Testis (tissue), 3 donors: ENCODE data around the gene GYG2. TPM values are rescaled to one million over a fixed set of nuclear protein-coding genes. Genes with fewer than 3 reads are reported as not detected.

Experiments used
- DNase-seq: peaks from one replicate; pipeline ENCODE4 v3.0.0-alpha.2; 2019
- H3K27ac ChIP-seq, 2 donors: fragments of 200-600 bp; sonication (generic); one replicate each; pipeline ENCODE4 v1.5.1; 2019
- H3K27me3 ChIP-seq: fragments of 200-600 bp; sonication (generic); one replicate; pipeline ENCODE4 v1.5.1; 2019
- H3K36me3 ChIP-seq: fragments of 200-600 bp; sonication (generic); one replicate; pipeline ENCODE4 v1.5.1; 2017; ENCODE audit warnings: low read depth; ENCODE audit errors: missing control alignments
- H3K4me1 ChIP-seq: fragments of 200-600 bp; sonication (generic); one replicate; pipeline ENCODE4 v1.5.1; 2019
- H3K4me3 ChIP-seq, 2 donors: fragments of 200-600 bp; sonication (generic); one replicate each; pipeline ENCODE4 v1.5.1; 2017 to 2019
- H3K9me3 ChIP-seq: fragments of 200-600 bp; sonication (generic); one replicate; pipeline ENCODE4 v1.5.1; 2017
- CTCF ChIP-seq, 3 experiments: fragments of 450-650 bp in 2 of 3; fragments of 200-600 bp in 1 of 3; sonication (generic) in 1 of 3; IDR thresholded peaks; one replicate each; pipeline ENCODE4 v1.5.1; 2016 to 2019; ENCODE audit warnings: antibody characterized with exemption in 3 of 3, mild to moderate bottlenecking in 2 of 3, moderate library complexity in 1 of 3
- POLR2A ChIP-seq: fragments of 450-650 bp; IDR thresholded peaks from one replicate; pipeline ENCODE4 v1.6.1; 2017; ENCODE audit warnings: antibody characterized with exemption, mild to moderate bottlenecking, moderate library complexity
- WGBS, 2 donors: methylation state at CpG; one replicate each; pipeline ENCODE4 v1.1.5; 2018; 5-methylcytosine and 5-hydroxymethylcytosine counted together
- intact Hi-C: fragments of 100-400 bp; cut with DNase I; formaldehyde crosslinking; loops from one replicate; pipeline ENCODE4 v1.15.1; 2023; ENCODE audit warnings: low total_unique reads
- polyA plus RNA-seq: library from polyadenylated mRNA; stranded (reverse); fragments of 350-450 nt; fragmentation: Illumina TruSeq; extraction: RNeasy Lipid Tissue Mini Kit (QIAGEN cat#74804); gene quantifications from one replicate; pipeline ENCODE4 v1.2.3, GENCODE V29; 2014; ENCODE audit warnings: low read depth, low replicate concordance; ENCODE audit not compliant: insufficient read depth
- total RNA-seq, 2 donors: library from RNA; depleted of rRNA; stranded (reverse); fragments of >200 nt; gene quantifications; one replicate each; pipeline ENCODE4 v1.2.3, GENCODE V29; 2016

The GYG2 gene
- total and polyA plus RNA-seq, 3 donors from 2014 or later = 2.2 to 2.6 (median 2.4) TPM

GRCh38 chrX:2910109-2910508 lies 81.4 kb downstream of the GYG2 start:
- no peaks in the 10 kb centered on the region for H3K27me3 ChIP-seq
- TF ChIP-seq POLR2A = no peak
- TF ChIP-seq CTCF (IDR thresholded peaks at IDR 0.05) = no peak
- intact Hi-C loops = no loop called here
- H3K4me3 ChIP-seq = no peak overlapping the region
- H3K9me3 ChIP-seq = no peaks in the 10 kb centered on the region
- DNase-seq = no peak
- WGBS, 2 donors = 96 to 99% methylated on average over 3 of the region's 3 CpGs
- H3K27ac ChIP-seq = no peak overlapping the region
- no peaks in the 10 kb centered on the region for H3K4me1 ChIP-seq
- H3K36me3 ChIP-seq = no peaks in the 10 kb centered on the region

- Histone ChIP-seq H3K4me3 (no peak overlapping the region), H3K27me3 (no peaks in the 10 kb centered on the region), H3K36me3 (no peaks in the 10 kb centered on the region), H3K27ac (no peak overlapping the region), H3K9me3 (no peaks in the 10 kb centered on the region), H3K4me1 (no peaks in the 10 kb centered on the region)
- TF ChIP-seq CTCF (IDR thresholded peaks at IDR 0.05) (no peak), POLR2A (no peak)
- no peak for DNase-seq
- 78% methylated on average over 3 of the region's 3 CpGs; no CpG with 5 or more reads in 1 of the 2 donors for WGBS, 2 donors
- intact Hi-C loops = no loop called here
Measured at GRCh38 chrX:2913118-2913517, 84.4 kb downstream of the GYG2 start.

- H3K4me3 ChIP-seq = no peak overlapping the region
- H3K9me3 ChIP-seq = no peaks in the 10 kb centered on the region
- TF ChIP-seq CTCF (IDR thresholded peaks at IDR 0.05) (no peak), POLR2A (no peak)
- H3K27me3 ChIP-seq = no peaks in the 10 kb centered on the region
- H3K27ac ChIP-seq = no peak overlapping the region
- no peaks in the 10 kb centered on the region for H3K4me1 ChIP-seq
- no peaks in the 10 kb centered on the region for H3K36me3 ChIP-seq
- intact Hi-C loops = no loop called here
- DNase-seq = no peak
- 70% methylated on average over 20 of the region's 23 CpGs; no CpG with 5 or more reads in 1 of the 2 donors for WGBS, 2 donors
Measured at GRCh38 chrX:2917767-2918166, 89.0 kb downstream of the GYG2 start.

- Histone ChIP-seq H3K4me1 (no peaks in the 10 kb centered on the region), H3K27ac (no peak overlapping the region), H3K27me3 (no peaks in the 10 kb centered on the region), H3K9me3 (no peaks in the 10 kb centered on the region), H3K36me3 (no peaks in the 10 kb centered on the region), H3K4me3 (no peak overlapping the region)
- 86 to 100% methylated on average over 1 of the region's 1 CpG for WGBS, 2 donors
- intact Hi-C loops = no loop called here
- DNase-seq = no peak
- no peak for TF ChIP-seq POLR2A
- no peak for TF ChIP-seq CTCF (IDR thresholded peaks at IDR 0.05)
Measured at GRCh38 chrX:2921193-2921592, 92.5 kb downstream of the GYG2 start.

- no peak overlapping the region for H3K4me3 ChIP-seq
- intact Hi-C loops = no loop called here
- no peaks in the 10 kb centered on the region for H3K4me1 ChIP-seq
- no peaks in the 10 kb centered on the region for H3K9me3 ChIP-seq
- no peak overlapping the region for H3K27ac ChIP-seq
- no peaks in the 10 kb centered on the region for H3K36me3 ChIP-seq
- WGBS, 2 donors = 86 to 94% methylated on average over 2 to 9 of the region's 9 CpGs
- no peaks in the 10 kb centered on the region for H3K27me3 ChIP-seq
- TF ChIP-seq POLR2A (no peak), CTCF (IDR thresholded peaks at IDR 0.05) (no peak)
- DNase-seq = no peak
Measured at GRCh38 chrX:2921750-2922149, 93.0 kb downstream of the GYG2 start.
